ENCODE results near the gene KCNK18.

- TF ChIP-seq EZH2 (IDR thresholded peaks at IDR 0.05; ENCODE audit: low read depth, low read length, severe bottlenecking) (no peak), FOSL1 (IDR thresholded peaks at IDR 0.05; ENCODE audit: insufficient read depth, low read depth, low read length) (no peak), ASH2L (IDR thresholded peaks at IDR 0.05; ENCODE audit: low read length) (no peak), EP300 (IDR thresholded peaks at IDR 0.05; ENCODE audit: borderline replicate concordance in 1 of 2, low read depth in 2 of 2, low read length in 2 of 2) (no peak), BRCA1 (IDR thresholded peaks at IDR 0.05; ENCODE audit: low read depth, low read length) (no peak), TAF7 (optimal IDR thresholded peaks at IDR 0.05; ENCODE audit: borderline replicate concordance, low read depth, low read length) (no peak), SRF (IDR thresholded peaks at IDR 0.05; ENCODE audit: low read depth, low read length) (no peak), RAD21 (IDR thresholded peaks at IDR 0.05 in 1 of 2, conservative IDR thresholded peaks at IDR 0.05 in 1 of 2; ENCODE audit: low read depth in 2 of 2, low read length in 2 of 2) (no peak), CEBPB (IDR thresholded peaks at IDR 0.05; ENCODE audit: low read depth, low read length) (no peak), ZNF274 (IDR thresholded peaks at IDR 0.05; ENCODE audit: borderline replicate concordance, extremely low read depth, low read length) (no peak), POLR2A (IDR thresholded peaks at IDR 0.05; ENCODE audit: control extremely low read depth in 1 of 2, low read depth in 2 of 2, low read length in 2 of 2) (no peak), KDM1A (IDR thresholded peaks at IDR 0.05; ENCODE audit: borderline replicate concordance, low read length) (no peak), MAX (IDR thresholded peaks at IDR 0.05) (no peak)
- TF ChIP-seq, protein P1, sequence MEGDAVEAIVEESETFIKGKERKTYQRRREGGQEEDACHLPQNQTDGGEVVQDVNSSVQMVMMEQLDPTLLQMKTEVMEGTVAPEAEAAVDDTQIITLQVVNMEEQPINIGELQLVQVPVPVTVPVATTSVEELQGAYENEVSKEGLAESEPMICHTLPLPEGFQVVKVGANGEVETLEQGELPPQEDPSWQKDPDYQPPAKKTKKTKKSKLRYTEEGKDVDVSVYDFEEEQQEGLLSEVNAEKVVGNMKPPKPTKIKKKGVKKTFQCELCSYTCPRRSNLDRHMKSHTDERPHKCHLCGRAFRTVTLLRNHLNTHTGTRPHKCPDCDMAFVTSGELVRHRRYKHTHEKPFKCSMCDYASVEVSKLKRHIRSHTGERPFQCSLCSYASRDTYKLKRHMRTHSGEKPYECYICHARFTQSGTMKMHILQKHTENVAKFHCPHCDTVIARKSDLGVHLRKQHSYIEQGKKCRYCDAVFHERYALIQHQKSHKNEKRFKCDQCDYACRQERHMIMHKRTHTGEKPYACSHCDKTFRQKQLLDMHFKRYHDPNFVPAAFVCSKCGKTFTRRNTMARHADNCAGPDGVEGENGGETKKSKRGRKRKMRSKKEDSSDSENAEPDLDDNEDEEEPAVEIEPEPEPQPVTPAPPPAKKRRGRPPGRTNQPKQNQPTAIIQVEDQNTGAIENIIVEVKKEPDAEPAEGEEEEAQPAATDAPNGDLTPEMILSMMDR (IDR thresholded peaks at IDR 0.05; ENCODE audit: control extremely low read depth in 1 of 3, insufficient read depth in 1 of 3, low read depth in 1 of 3, low read length in 3 of 3) = no peak
Observed at GRCh38 chr10:117239721-117240620, 42.7 kb downstream of the KCNK18 start.

Measured in H1 (cell line).